Stimulated activated naive CD8-positive, alpha-beta T cell treated with anti-CD3 and anti-CD28 coated beads, Interleukin-15, amount 100 ng/mL, for 72 hours (primary cell): ENCODE data around the gene PSORS1C1.

Source experiments
- ATAC-seq: fragments of 150-1000 bp; cut with Tn5 transposase; 2 replicates; pipeline ENCODE4 v1.10.0; 2021; ENCODE audit warnings: mild to moderate bottlenecking, moderate library complexity
- DNase-seq, 2 donors: peaks; one replicate each; pipeline ENCODE4 v3.0.0; 2021 to 2022
- H3K27ac Mint-ChIP-seq, 2 donors: one replicate each; pipeline ENCODE4 v1.8.0; 2022; ENCODE audit warnings: mild to moderate bottlenecking in 2 of 2, mixed read lengths in 2 of 2, moderate library complexity in 2 of 2
- H3K27me3 Mint-ChIP-seq: one replicate; pipeline ENCODE4 v1.8.0; 2022; ENCODE audit warnings: mixed read lengths
- H3K4me1 Mint-ChIP-seq: one replicate; pipeline ENCODE4 v1.8.0; 2022; ENCODE audit warnings: mild to moderate bottlenecking, mixed read lengths
- H3K4me3 Mint-ChIP-seq, 2 donors: one replicate each; pipeline ENCODE4 v1.8.0; 2022; ENCODE audit warnings: mild to moderate bottlenecking in 2 of 2, mixed read lengths in 2 of 2, moderate library complexity in 1 of 2
- H3K9me3 Mint-ChIP-seq, 2 donors: one replicate each; pipeline ENCODE4 v1.8.0; 2022; ENCODE audit warnings: mixed read lengths in 2 of 2

Gene PSORS1C1

GRCh38 chr6:31130751-31131150 is 16.2 kb downstream of the PSORS1C1 start:
- no peak for DNase-seq
- H3K4me1 Mint-ChIP-seq, result peaks cover 8% of the 10 kb centered on the region
- peaks cover 18% of the 10 kb centered on the region for H3K27me3 Mint-ChIP-seq
- H3K4me3 Mint-ChIP-seq, result no peak overlapping the region
- no peak overlapping the region for H3K27ac Mint-ChIP-seq
- ATAC-seq, result no peak
- no peaks in the 10 kb centered on the region for H3K9me3 Mint-ChIP-seq

DNA sequence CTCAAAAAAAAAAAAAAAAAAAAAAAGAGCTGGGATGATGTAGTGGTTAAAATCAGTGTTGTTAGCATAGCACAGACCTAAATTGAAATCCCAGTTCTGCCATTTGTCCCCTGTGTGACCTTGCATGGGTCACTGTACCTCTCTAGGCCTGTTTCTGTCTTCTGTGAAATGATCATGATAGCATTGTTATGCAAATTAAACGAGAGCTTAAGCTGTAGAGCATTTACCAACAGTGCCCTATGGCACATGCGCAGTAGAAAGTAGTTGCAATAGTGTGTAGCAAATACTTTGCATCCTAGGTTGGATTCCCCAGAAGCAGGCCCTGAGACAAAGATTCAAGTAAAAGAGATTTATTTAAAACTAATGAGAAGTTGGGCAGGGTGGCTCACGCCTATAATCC is 17.0 kb downstream of the PSORS1C1 start:
- DNase-seq, result no peak
- H3K9me3 Mint-ChIP-seq, result no peaks in the 10 kb centered on the region
- H3K27me3 Mint-ChIP-seq, result peaks cover 18% of the 10 kb centered on the region
- H3K4me1 Mint-ChIP-seq, result peaks cover 8% of the 10 kb centered on the region
- no peak overlapping the region for H3K4me3 Mint-ChIP-seq
- ATAC-seq, result no peak
- no peak overlapping the region for H3K27ac Mint-ChIP-seq

- no peak for ATAC-seq
- Mint-ChIP-seq H3K27me3 (peaks cover 18% of the 10 kb centered on the region), H3K27ac (no peak overlapping the region), H3K9me3 (no peaks in the 10 kb centered on the region), H3K4me3 (no peak overlapping the region), H3K4me1 (peaks cover 13% of the 10 kb centered on the region)
- no peak for DNase-seq
These were observed 18.2 kb downstream of the PSORS1C1 start for GRCh38 chr6:31132806-31133205.

GRCh38 chr6:31135710-31136109 is 21.1 kb downstream of the PSORS1C1 start:
- no peak for DNase-seq
- Mint-ChIP-seq H3K4me3 (no peak overlapping the region), H3K27me3 (no peaks in the 10 kb centered on the region), H3K9me3 (no peaks in the 10 kb centered on the region), H3K27ac (no peak overlapping the region), H3K4me1 (peaks cover 10% of the 10 kb centered on the region)
- no peak for ATAC-seq

DNA sequence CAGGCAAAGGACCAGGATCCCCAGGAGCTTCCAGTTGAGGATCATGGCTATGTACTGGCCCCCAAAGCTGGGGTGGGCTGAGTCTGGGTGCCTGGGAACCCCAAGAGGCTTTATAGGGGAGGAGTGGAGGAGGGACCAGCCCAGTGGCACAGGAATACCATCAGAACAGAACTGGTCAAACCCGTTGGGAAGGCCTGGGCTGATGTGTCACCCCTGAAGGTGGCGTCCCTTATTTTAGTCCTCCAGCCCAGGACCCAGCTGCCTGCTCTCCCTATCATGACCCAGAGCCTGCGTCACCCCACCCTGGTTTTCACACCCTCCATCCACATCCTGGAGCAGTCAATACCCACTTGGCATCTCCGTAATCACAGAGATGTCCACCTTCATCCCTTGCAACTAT is 24.4 kb downstream of the PSORS1C1 start, which contains the start of gene PSORS1C2:
Gene PSORS1C2 (minus strand): TSS at position 85 of the 400 bp plus-strand sequence. CDS start 40 bp downstream, at position 45.
- Mint-ChIP-seq H3K27ac (no peak within 1 kb of the TSS), H3K4me1 (peaks cover 10% of the 10 kb centered on the region), H3K9me3 (no peaks in the 10 kb centered on the region), H3K4me3 (peak within 1 kb of the TSS in 1 of 2 donors; percentile 20), H3K27me3 (no peaks in the 10 kb centered on the region)
- DNase-seq (no peak), ATAC-seq (no peak)

DNA sequence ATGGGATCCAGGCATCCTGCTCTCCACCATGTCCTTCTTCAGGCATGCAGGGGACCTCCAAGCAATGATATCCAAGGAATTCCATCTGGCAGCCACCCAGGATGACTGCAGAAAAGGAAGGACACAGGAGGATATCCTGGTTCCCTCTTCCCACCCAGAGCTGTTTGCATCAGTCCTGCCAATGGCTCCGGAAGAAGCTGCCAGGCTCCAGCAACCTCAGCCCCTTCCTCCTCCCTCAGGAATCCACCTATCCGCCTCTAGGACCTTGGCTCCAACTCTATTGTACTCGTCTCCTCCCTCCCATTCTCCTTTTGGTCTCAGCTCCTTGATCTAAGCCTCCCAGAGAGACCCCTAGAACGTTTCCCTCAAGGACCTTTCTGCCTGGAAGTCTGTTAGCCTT is 25.0 kb downstream of the PSORS1C1 start:
- H3K9me3 Mint-ChIP-seq, result no peaks in the 10 kb centered on the region
- peaks cover 10% of the 10 kb centered on the region for H3K4me1 Mint-ChIP-seq
- H3K27ac Mint-ChIP-seq, result no peak overlapping the region
- no peak overlapping the region for H3K4me3 Mint-ChIP-seq
- no peaks in the 10 kb centered on the region for H3K27me3 Mint-ChIP-seq
- ATAC-seq (no peak), DNase-seq (no peak)

- H3K9me3 Mint-ChIP-seq, result no peaks in the 10 kb centered on the region
- no peak for ATAC-seq
- peaks cover 10% of the 10 kb centered on the region for H3K4me1 Mint-ChIP-seq
- H3K27me3 Mint-ChIP-seq, result no peaks in the 10 kb centered on the region
- no peak for DNase-seq
- H3K4me3 Mint-ChIP-seq, result no peak overlapping the region
- H3K27ac Mint-ChIP-seq, result no peak overlapping the region
These were observed 26.0 kb downstream of the PSORS1C1 start for GRCh38 chr6:31140643-31141042.

GRCh38 chr6:31142361-31142761 is 27.8 kb downstream of the PSORS1C1 start:
- DNase-seq (no peak), ATAC-seq (no peak)
- Mint-ChIP-seq H3K27ac (no peak overlapping the region), H3K4me1 (peaks cover 8% of the 10 kb centered on the region), H3K27me3 (no peaks in the 10 kb centered on the region), H3K9me3 (no peaks in the 10 kb centered on the region), H3K4me3 (no peak overlapping the region)

- Mint-ChIP-seq H3K4me3 (no peak overlapping the region), H3K4me1 (peaks cover under 1% of the 10 kb centered on the region), H3K27me3 (no peaks in the 10 kb centered on the region), H3K9me3 (no peaks in the 10 kb centered on the region), H3K27ac (no peak overlapping the region)
- no peak for ATAC-seq
- no peak for DNase-seq
These were observed 28.5 kb downstream of the PSORS1C1 start for GRCh38 chr6:31143148-31143547.

GRCh38 chr6:31144296-31144969 is 29.8 kb downstream of the PSORS1C1 start:
- no peaks in the 10 kb centered on the region for H3K4me1 Mint-ChIP-seq
- H3K27ac Mint-ChIP-seq, result no peak overlapping the region
- H3K4me3 Mint-ChIP-seq, result no peak overlapping the region
- no peaks in the 10 kb centered on the region for H3K27me3 Mint-ChIP-seq
- no peak for ATAC-seq
- DNase-seq, result no peak
- H3K9me3 Mint-ChIP-seq, result no peaks in the 10 kb centered on the region

DNA sequence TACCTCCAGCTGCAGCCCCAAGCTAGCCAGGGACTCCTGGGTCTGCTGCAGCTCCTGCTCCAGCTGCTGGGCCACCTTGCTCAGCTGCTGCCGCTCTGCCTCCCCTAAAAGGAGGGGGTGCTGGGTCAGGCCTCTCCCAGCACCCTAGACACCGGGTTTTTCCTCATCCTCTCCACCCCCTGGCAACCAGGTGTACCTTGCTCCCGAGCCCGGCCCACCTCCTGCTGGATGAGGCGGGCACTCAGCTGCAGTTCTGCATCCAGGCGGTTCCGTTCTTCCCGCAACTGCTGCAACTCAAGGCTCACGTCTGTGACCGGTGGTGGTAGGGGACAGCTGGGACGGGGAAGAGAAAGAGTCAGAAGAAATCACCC is 30.4 kb downstream of the PSORS1C1 start:
- Mint-ChIP-seq H3K27me3 (no peaks in the 10 kb centered on the region), H3K9me3 (no peaks in the 10 kb centered on the region), H3K27ac (no peak overlapping the region), H3K4me3 (no peak overlapping the region), H3K4me1 (no peaks in the 10 kb centered on the region)
- ATAC-seq (no peak), DNase-seq (no peak)

DNA sequence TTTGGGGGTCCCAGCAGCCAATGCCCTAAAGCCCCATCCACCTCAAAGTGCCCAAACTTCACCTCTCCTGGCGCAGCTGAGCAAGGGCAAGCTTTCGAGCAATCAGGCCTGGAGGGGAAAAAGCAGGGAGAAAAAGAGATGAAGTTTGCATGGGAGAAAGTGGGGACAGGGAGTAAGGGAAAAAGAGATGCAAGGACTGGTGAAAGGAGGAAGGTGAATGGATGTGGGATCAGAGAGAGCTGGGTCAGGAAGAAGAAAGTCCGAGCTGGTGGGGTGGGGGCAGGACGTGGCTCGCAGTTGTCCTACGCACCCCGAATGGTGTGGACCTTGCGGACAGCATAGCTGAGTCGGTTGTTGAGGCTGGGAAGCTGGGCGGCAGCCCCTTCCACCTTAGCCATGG is 30.8 kb downstream of the PSORS1C1 start:
- Mint-ChIP-seq H3K4me1 (no peaks in the 10 kb centered on the region), H3K9me3 (no peaks in the 10 kb centered on the region), H3K27me3 (no peaks in the 10 kb centered on the region), H3K4me3 (no peak overlapping the region), H3K27ac (no peak overlapping the region)
- ATAC-seq, result no peak
- DNase-seq, result no peak

- peaks cover 8% of the 10 kb centered on the region for H3K4me1 Mint-ChIP-seq
- no peaks in the 10 kb centered on the region for H3K9me3 Mint-ChIP-seq
- no peak overlapping the region for H3K4me3 Mint-ChIP-seq
- no peak for ATAC-seq
- H3K27me3 Mint-ChIP-seq, result no peaks in the 10 kb centered on the region
- H3K27ac Mint-ChIP-seq, result peak overlapping the region in 1 of 2 donors; percentile 44
- DNase-seq, result no peak
These were observed 35.3 kb downstream of the PSORS1C1 start for GRCh38 chr6:31149827-31150447.

GRCh38 chr6:31152781-31153180 is 38.2 kb downstream of the PSORS1C1 start:
- no peaks in the 10 kb centered on the region for H3K9me3 Mint-ChIP-seq
- peaks cover 24% of the 10 kb centered on the region for H3K4me1 Mint-ChIP-seq
- H3K27ac Mint-ChIP-seq, result no peak overlapping the region
- no peak for ATAC-seq
- no peak for DNase-seq
- H3K4me3 Mint-ChIP-seq, result no peak overlapping the region
- H3K27me3 Mint-ChIP-seq, result no peaks in the 10 kb centered on the region

DNA sequence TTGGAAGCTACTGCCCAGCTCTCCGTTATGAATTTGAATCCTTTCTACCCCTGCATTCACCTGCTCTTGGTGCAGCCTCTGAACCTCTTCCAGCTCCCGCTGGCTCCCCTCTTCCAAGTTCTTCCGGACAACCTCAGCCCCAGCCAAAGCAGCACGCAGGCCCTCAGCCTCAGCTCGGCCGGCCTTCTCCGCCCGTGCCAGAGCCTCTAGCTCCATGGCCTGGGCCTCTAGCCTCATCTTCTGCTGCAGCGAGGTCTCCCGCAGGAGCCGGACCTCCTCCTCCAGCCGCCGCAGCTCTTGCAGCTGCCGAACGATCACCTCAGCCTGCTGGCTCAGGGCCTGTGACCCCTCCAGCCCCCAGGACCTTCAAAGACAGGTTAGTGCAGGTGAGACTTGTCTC is 39.8 kb downstream of the PSORS1C1 start:
- Mint-ChIP-seq H3K27me3 (no peaks in the 10 kb centered on the region), H3K9me3 (no peaks in the 10 kb centered on the region)

GRCh38 chr6:31156641-31157040 is 42.0 kb downstream of the PSORS1C1 start:
- H3K27ac Mint-ChIP-seq, result no peak overlapping the region
- no peaks in the 10 kb centered on the region for H3K27me3 Mint-ChIP-seq
- no peaks in the 10 kb centered on the region for H3K9me3 Mint-ChIP-seq
- ATAC-seq, result no peak
- peaks cover 51% of the 10 kb centered on the region for H3K4me1 Mint-ChIP-seq
- no peak for DNase-seq
- peak overlapping the region in 1 of 2 donors; percentile 100 for H3K4me3 Mint-ChIP-seq

More for the DNA sequence above, 39.8 kb downstream of the PSORS1C1 start:
- Mint-ChIP-seq H3K27ac (no peak overlapping the region), H3K4me3 (no peak overlapping the region), H3K4me1 (peaks cover 30% of the 10 kb centered on the region)
- DNase-seq (no peak), ATAC-seq (no peak)
